ENCODE measurements around the gene MAP4K4. TPM values are rescaled to one million over a fixed set of nuclear protein-coding genes. Genes with fewer than 3 reads are reported as not detected.
A peak's percentile ranks its signal among the peaks of the same experiment; 100 is the strongest.

The MAP4K4 gene
- total RNA-seq, 1 experiment from 2014 or later: 76.9 TPM

DNA sequence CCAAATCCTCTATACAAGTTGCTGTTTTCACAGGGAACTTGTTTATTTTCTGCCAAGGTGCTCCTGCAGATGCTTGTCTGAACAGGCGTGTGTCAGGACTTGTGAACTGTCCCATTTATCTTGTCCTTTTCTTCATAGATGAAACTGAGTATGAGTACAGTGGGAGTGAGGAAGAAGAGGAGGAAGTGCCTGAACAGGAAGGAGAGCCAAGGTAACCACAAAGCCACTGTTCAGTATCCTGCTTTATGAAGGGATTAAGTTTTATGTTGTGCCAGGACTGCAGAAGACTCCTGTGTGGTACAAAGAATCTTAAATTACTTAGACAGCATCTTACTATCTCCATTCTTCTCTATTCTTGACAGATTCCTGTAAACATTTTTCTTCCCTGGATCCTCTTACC, 145.0 kb downstream of the MAP4K4 start:
- Histone ChIP-seq H3K4me3 (no peak overlapping the region), H3K27me3 (no peaks in the 10 kb centered on the region), H3K9me3 (no peaks in the 10 kb centered on the region), H3K36me3 (peaks cover 58% of the 10 kb centered on the region)
- DNase-seq: no peak

DNA sequence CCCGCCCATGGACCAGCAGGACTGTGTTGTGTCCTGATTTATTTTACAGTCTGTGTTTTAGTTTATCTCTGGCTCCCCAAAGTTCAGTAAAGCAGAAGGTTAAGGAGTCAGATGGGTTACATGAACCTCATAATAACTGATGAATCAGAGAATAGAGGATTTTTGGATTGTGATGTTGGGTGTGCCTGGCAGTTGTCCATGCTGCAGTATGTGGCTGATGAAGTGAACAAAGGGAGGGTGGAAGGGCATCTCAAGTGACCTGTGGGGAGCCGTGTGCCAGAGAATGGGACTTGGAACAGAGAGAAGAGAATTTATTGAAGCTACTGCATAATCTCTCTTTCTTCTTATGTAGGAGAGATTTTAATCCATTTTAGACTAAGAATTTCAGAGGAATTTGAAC, 145.5 kb downstream of the MAP4K4 start:
- H3K36me3 ChIP-seq: peaks cover 57% of the 10 kb centered on the region
- H3K27me3 ChIP-seq: no peaks in the 10 kb centered on the region
- no peaks in the 10 kb centered on the region for H3K9me3 ChIP-seq
- DNase-seq: peak; percentile 81
- H3K4me3 ChIP-seq: no peak overlapping the region

DNA sequence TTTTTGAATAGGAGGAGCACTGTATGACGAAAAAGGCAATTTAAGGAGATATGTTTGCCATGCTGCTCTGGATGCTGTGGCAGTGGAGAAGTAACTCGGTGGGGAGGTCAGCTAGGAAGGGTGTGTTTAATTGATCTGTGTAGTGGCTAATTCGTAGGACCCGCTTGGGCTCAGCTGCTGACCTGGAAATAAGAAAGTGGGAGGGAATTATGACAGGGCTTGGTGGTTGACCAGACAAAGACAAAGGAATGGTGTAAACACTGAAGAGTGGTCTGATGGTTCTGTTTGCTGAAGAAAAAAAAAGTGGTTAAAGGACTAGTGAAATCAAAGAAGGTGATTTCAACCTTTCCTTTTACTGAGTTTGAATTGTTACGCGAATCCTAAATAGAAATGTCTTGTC, 146.0 kb downstream of the MAP4K4 start:
- no peaks in the 10 kb centered on the region for H3K27me3 ChIP-seq
- no peaks in the 10 kb centered on the region for H3K9me3 ChIP-seq
- DNase-seq: no peak
- H3K36me3 ChIP-seq: peaks cover 57% of the 10 kb centered on the region
- no peak overlapping the region for H3K4me3 ChIP-seq

DNA sequence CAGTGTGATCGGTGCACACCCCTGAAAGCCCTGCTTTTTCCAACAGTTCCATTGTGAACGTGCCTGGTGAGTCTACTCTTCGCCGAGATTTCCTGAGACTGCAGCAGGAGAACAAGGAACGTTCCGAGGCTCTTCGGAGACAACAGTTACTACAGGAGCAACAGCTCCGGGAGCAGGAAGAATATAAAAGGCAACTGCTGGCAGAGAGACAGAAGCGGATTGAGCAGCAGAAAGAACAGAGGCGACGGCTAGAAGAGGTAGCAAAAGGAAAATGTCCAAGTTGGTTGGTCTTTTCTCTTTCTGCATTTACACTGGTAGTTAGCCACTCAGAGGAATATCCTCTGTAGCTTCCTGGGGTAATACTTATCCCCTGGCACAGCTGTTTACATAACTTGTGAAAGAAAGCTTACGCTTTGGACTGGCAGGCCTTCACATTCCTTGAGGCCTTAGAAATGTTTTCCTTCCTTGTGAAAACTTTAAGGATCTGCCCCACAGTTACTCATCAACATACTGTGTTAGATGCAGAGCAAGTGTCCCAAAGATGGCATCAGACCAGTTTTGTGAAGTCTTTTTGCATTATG, 146.6 kb downstream of the MAP4K4 start:
- peaks cover 52% of the 10 kb centered on the region for H3K36me3 ChIP-seq
- DNase-seq: peak; percentile 73
- H3K9me3 ChIP-seq: no peaks in the 10 kb centered on the region
- H3K27me3 ChIP-seq: no peaks in the 10 kb centered on the region
- H3K4me3 ChIP-seq: no peak overlapping the region

DNA sequence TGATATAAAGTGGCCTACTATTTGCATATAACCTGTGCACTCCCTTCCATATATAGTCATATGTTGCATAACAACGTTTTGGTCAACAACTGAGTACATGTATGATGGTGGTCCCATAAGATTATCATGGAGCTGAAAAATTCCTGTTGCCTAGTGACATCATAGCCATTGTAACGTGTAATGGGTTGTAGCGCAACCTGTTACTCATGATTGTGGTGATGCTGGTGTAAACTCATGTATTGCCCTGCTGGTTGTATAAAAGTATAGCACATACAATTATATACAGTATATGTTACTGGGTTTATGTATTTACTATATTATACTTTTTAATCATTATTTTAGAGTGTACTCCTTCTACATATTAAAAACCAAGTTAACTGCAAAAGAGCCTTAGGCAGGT, 149.5 kb downstream of the MAP4K4 start:
- Histone ChIP-seq H3K36me3 (peaks cover 44% of the 10 kb centered on the region), H3K4me3 (no peak overlapping the region), H3K27me3 (no peaks in the 10 kb centered on the region), H3K9me3 (no peaks in the 10 kb centered on the region)
- no peak for DNase-seq

DNA sequence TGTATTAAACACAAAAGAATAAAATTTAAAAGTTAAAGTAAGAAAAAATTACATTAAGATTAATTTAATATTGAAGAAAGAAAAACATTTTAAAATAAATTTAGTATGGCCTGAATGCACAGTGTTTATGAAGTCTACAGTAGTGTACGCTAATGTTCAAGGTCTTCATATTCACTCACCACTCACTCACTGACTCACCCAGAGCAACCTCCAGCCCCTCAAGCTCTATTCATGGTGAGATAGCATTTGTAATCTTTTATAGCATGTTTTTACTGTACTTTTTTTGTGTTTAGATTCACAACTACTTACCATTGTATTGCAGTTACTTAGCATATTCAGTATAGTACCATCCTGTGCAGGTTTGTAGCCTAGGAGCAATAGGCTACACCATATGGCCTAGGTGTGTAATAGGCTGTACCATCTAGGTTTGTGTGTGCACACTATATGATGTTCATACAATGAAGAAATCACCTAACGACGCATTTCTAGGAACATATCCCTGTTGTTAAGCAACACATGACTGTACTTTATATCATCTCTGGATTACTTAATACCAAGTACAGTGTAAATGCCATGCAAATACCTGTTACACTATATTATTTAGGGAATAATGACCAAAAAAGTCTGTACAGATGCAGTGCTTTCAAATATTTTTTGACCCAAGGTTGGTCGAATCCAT, 150.3 kb downstream of the MAP4K4 start:
- H3K4me3 ChIP-seq: no peak overlapping the region
- no peak for DNase-seq
- no peaks in the 10 kb centered on the region for H3K27me3 ChIP-seq
- H3K9me3 ChIP-seq: no peaks in the 10 kb centered on the region
- H3K36me3 ChIP-seq: peaks cover 38% of the 10 kb centered on the region

DNA sequence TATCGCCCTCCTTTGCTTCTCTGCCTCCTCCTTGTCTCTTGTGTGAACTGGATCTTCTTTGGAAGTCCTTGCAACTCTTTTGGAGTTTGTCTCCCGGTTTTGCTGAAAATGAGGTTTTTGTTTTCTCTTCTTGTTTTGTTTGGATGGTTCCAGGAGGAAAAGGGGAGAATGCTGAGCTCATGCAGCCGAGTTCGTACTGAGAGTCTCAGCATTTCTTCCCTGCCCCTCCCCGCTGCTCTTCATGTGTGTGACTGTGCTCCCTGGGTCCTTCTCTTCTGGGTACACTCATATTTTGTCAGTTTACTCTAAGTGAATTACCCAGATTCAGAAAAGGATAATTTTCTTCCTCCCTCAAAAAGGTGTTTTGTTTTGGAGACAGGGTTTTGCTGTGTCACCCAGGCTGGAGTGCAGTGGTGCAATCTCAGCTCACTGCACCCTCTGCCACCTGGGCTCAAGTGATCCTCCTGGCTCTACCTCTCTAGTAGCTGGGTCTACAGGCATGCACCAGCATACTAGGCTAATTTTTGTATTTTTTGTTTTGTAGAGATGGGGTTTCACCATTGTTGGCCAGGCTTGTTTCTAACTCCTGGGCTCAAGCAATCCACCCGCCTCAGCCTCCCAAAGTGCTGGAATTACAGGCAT, 151.4 kb downstream of the MAP4K4 start:
- Histone ChIP-seq H3K36me3 (peaks cover 35% of the 10 kb centered on the region), H3K27me3 (no peaks in the 10 kb centered on the region), H3K4me3 (no peak overlapping the region), H3K9me3 (no peaks in the 10 kb centered on the region)
- no peak for DNase-seq

DNA sequence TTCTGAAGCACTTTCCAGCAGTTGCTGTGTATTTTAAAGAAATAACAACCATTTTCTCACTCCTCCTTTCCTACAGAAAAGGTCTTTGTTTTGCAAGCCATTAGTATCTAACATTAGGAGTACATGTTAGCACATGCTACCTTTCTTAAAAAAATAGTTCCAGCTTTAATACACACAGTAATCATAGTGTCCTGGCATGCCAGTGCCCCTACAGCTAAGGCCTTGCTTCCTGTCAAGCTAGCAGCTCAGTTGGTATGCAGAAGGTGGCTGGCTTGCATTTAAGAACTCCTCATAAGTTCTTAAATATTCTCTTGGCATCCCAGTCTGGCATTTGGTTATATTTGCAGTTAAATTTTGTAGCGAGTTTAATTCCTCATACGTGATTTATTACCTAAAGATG, 152.9 kb downstream of the MAP4K4 start:
- Histone ChIP-seq H3K4me3 (no peak overlapping the region), H3K36me3 (peaks cover 25% of the 10 kb centered on the region), H3K9me3 (no peaks in the 10 kb centered on the region), H3K27me3 (no peaks in the 10 kb centered on the region)
- no peak for DNase-seq

DNA sequence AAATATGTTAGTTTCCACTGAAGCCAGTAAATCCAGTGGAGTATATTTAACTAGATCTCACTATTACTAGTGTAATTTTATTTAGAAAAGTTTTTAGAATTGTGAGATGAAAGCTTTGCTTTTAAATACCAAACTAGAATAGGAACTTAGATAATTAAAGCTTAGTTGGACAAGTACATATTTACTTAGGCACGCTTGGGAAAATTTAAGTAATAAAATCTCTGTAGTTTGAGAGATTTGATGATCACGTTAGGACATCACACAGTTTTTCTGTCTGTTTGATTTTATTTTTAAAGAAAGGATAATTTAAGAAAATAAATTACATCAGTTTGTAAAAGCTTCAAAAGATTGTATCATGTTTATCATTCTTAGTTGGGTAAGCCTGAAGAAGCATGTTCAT, 153.5 kb downstream of the MAP4K4 start:
- no peak overlapping the region for H3K4me3 ChIP-seq
- DNase-seq: no peak
- H3K36me3 ChIP-seq: peaks cover 24% of the 10 kb centered on the region
- H3K9me3 ChIP-seq: no peaks in the 10 kb centered on the region
- H3K27me3 ChIP-seq: no peaks in the 10 kb centered on the region

DNA sequence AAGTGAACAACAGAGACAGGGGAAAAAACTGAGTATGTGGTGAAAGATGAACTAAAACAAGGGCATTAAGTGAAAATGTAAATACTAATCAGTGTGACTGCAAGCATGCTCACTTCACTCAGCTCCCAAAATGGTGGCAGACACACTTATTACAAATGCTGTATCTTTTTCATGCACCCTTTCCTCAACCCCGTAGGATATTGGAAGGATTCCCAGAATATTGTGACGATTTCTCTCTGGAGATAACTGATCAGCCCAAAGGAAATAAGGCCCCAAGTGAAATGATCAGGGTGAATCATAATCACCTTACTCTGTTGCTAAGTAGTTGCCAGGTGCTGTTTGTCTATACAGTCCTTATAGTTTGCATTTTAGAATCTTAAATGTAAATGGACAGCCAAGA, 155.3 kb downstream of the MAP4K4 start:
- DNase-seq: no peak
- Histone ChIP-seq H3K4me3 (no peak overlapping the region), H3K36me3 (peaks cover 16% of the 10 kb centered on the region), H3K9me3 (no peaks in the 10 kb centered on the region), H3K27me3 (no peaks in the 10 kb centered on the region)

DNA sequence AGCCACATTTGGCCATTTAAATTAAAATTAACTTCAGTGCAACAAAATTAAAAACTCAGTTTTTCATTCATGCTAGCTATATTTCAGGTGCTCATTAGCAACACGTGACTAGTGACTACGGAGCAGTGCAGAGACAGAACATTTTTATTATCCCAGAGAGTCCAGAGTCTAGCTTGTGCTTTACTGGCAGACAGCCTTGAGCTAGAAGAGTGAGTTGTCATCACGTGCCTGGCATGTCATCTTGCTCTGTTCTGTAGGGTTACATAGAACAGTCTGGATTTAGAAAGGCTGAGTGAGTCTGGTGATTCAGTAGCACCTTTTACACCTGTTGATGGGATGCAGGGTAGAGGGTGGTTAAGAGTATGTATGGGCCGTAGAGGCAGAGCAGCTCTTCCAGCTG, 157.4 kb downstream of the MAP4K4 start:
- Histone ChIP-seq H3K9me3 (no peaks in the 10 kb centered on the region), H3K36me3 (peaks cover 18% of the 10 kb centered on the region), H3K27me3 (no peaks in the 10 kb centered on the region), H3K4me3 (no peak overlapping the region)
- no peak for DNase-seq

DNA sequence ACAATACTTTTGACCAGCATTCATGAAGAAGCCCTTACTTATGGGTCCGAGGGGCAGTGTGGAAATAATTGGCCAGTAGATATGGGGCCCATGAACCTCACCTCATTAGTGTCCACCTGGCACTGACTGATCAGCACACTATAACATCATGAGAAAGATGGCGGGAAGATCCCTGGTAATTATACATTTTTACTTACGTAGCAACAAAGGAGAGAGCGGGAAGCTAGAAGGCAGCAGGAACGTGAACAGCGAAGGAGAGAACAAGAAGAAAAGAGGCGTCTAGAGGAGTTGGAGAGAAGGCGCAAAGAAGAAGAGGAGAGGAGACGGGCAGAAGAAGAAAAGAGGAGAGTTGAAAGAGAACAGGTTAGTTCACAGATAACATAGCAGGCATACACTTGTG, 158.3 kb downstream of the MAP4K4 start:
- no peak for DNase-seq
- H3K36me3 ChIP-seq: peaks cover 16% of the 10 kb centered on the region

DNA sequence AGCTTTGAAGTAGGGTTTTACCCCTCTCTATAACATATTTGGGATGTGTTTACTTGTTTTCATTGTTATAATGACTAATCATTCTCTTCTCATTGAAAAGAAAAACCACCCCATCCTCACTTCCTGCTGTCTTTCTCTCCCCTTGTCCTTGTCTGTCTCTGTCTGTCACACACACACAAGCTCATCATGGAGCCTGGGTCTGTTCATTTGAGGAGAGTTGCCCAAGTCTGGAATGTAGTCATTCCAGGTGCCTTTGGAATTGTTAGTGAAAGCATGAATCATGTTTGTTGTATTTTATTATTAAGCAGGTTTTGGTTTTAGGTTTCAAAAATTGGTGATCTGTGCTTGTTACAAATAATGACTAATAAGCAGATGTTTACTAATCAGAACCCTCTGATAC, 160.7 kb downstream of the MAP4K4 start:
- H3K9me3 ChIP-seq: no peaks in the 10 kb centered on the region
- no peak for DNase-seq
- H3K36me3 ChIP-seq: peaks cover 23% of the 10 kb centered on the region
- no peak overlapping the region for H3K4me3 ChIP-seq
- no peaks in the 10 kb centered on the region for H3K27me3 ChIP-seq

More for the DNA sequence above, 158.3 kb downstream of the MAP4K4 start:
- H3K9me3 ChIP-seq: no peaks in the 10 kb centered on the region
- H3K27me3 ChIP-seq: no peaks in the 10 kb centered on the region
- no peak overlapping the region for H3K4me3 ChIP-seq

DNA sequence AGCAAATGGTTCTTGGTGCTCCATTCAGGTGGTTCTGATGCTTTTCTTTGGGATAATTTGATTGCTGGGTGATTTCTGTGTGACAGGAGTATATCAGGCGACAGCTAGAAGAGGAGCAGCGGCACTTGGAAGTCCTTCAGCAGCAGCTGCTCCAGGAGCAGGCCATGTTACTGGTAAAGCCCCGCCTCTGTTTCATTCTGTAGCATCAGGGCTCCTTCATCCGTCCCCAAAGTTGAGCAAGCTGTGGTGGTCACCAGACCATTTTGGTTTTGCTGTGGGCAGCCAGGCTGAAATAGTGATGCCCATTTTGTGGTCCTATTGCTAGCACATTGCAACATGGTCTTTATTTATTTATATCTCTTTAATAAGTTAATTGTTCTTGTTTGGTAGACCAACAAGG, 161.4 kb downstream of the MAP4K4 start:
- no peak for DNase-seq
- peaks cover 23% of the 10 kb centered on the region for H3K36me3 ChIP-seq
- no peaks in the 10 kb centered on the region for H3K9me3 ChIP-seq
- H3K4me3 ChIP-seq: no peak overlapping the region
- H3K27me3 ChIP-seq: no peaks in the 10 kb centered on the region

DNA sequence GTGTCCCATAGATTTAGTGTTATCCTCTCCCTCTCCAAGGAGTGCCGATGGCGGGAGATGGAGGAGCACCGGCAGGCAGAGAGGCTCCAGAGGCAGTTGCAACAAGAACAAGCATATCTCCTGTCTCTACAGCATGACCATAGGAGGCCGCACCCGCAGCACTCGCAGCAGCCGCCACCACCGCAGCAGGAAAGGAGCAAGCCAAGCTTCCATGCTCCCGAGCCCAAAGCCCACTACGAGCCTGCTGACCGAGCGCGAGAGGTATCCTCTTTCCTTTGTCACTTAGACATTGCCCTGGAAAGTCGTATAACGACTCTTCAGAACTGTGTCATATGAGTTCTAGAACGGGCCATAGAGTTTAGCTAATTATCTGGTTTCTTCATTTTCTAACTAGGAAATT, 162.1 kb downstream of the MAP4K4 start:
- no peaks in the 10 kb centered on the region for H3K27me3 ChIP-seq
- H3K9me3 ChIP-seq: no peaks in the 10 kb centered on the region
- peaks cover 26% of the 10 kb centered on the region for H3K36me3 ChIP-seq
- no peak for DNase-seq
- H3K4me3 ChIP-seq: no peak overlapping the region

DNA sequence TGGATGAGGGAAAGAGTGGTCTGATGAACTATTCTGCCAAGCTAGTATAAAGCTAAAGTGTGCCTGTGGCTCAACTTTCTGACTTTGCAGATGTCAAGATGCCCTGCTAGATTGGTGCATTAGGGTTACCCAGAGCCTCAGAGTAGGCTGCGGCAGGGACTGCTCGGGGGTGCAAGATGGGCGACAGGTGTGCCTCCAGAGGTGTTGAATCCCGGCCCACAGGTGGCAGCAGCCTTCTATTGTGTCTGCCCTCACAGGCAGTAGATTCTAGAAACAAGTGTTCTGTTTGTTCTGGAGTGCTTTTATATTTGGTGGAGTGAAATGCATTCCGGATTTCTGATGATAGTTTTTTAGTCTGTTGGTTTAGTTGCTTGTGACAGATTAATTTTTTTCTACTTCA, 162.7 kb downstream of the MAP4K4 start:
- H3K4me3 ChIP-seq: no peak overlapping the region
- H3K36me3 ChIP-seq: peaks cover 30% of the 10 kb centered on the region
- no peak for DNase-seq
- no peaks in the 10 kb centered on the region for H3K9me3 ChIP-seq
- no peaks in the 10 kb centered on the region for H3K27me3 ChIP-seq

DNA sequence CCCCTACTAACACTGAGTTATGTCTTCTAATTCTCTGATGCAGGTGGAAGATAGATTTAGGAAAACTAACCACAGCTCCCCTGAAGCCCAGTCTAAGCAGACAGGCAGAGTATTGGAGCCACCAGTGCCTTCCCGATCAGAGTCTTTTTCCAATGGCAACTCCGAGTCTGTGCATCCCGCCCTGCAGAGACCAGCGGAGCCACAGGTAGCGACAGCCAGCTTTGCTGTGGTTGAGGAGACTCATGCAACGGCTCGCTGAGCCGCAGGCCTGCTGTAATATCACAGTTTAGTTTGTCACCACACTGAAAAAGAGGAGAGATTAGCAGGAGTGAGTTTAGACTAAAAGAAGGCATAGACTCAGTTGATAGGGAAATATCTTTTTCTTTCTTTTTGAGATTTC, 163.3 kb downstream of the MAP4K4 start:
- H3K4me3 ChIP-seq: no peak overlapping the region
- peaks cover 32% of the 10 kb centered on the region for H3K36me3 ChIP-seq
- no peaks in the 10 kb centered on the region for H3K27me3 ChIP-seq
- no peak for DNase-seq
- no peaks in the 10 kb centered on the region for H3K9me3 ChIP-seq

DNA sequence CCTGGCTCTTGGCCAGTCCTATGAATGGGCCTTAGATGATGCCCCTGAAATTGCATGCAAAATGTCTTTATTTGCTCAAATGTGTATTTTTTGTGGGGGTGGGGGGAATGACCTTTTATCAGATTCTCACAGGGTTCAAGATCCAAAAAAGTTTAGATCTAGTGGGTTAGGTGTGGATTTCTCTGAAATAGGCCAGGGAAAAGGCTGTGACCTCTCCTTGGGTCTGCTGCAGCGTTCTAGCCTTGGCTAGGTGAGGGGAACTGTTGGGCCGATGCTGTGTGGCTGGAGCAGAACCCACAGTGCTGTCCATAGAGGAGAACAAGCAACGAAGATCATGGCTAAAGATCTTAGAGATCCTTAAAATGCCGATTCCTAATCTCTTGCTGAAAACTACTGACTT, 163.9 kb downstream of the MAP4K4 start:
- Histone ChIP-seq H3K4me3 (no peak overlapping the region), H3K27me3 (no peaks in the 10 kb centered on the region), H3K36me3 (peaks cover 32% of the 10 kb centered on the region), H3K9me3 (no peaks in the 10 kb centered on the region)
- no peak for DNase-seq

Data from MG63 (cell line).